GM18907 (cell line): ENCODE data around the gene NEDD4L.
"Not testable (repeated sequence)": the region's sequence is repeated elsewhere in the genome, so short reads cannot be mapped to it uniquely, and the experiment has no call there.

Experiments used
- ATAC-seq: cut with Tn5 transposase; IDR thresholded peaks from one replicate; pipeline ENCODE4 v1.9.1; 2021; ENCODE audit warnings: mild to moderate bottlenecking, moderate library complexity; ENCODE audit not compliant: unreplicated experiment

Gene NEDD4L

DNA sequence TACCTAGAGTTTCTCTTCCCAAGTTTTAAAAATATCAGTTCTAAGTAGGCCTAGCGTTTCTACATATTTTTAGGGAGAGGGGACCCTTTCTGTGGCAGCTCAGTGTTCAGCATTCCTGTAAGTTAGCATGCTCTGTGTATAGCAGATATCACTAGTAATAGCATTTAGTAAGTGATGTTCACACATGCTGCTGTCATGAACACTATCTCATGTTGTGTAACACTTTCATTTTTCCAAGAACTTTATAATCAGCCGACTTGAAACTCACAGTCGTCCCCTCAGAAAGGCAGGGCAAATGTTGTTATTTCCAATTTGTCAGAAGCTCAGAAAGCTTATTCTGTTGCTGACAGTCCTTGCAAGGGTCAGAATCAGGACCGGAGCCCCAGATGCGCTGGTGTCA, 317.2 kb downstream of the NEDD4L start:
- ATAC-seq, result no peak

DNA sequence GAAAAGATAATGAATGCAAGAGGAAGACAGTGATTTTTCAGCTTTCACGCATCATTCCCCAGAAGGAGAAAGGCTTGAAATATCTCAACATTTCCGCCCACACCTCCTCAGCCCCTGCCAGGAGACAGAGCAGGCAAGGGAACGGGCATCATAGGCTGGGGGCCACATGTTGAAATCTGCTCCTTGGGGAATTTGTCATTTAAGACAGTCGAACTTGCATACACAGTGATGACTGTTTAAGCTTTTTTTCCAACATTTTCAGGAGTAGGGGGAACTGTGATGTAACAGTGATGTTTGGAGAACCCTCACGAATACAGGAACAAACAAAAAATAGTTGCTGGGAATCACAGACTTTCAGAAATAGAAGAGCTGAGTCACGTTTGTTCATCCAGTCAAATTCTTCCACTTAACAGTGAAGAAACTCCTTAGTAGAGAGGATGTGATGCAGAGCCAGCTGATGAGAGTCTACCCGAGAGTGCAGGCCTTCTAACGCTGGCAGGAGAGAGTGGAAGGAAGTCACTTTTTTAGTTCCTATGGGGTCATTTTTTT, 318.1 kb downstream of the NEDD4L start:
- ATAC-seq, result no peak

DNA sequence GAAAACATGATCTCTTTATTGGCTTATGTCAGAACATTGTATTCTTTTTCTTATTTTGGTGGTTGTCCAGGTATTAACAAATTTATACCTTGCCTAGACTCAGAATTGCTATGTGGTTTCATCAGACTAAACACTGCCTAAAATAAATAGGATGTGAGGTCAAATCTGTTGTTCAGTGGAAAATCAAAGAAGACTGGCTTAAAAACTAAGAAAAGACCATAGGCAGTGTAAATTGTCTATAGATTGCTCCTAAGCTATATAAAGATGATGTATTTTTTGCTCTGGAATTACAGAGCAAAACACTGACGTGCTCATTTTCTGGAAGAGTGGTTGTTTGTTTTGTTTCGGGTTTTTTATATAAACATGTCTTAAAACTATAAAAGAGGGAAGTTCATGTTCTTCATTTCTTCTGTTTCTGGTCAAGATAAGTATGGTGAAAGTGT, 318.8 kb downstream of the NEDD4L start:
- ATAC-seq, result no peak

DNA sequence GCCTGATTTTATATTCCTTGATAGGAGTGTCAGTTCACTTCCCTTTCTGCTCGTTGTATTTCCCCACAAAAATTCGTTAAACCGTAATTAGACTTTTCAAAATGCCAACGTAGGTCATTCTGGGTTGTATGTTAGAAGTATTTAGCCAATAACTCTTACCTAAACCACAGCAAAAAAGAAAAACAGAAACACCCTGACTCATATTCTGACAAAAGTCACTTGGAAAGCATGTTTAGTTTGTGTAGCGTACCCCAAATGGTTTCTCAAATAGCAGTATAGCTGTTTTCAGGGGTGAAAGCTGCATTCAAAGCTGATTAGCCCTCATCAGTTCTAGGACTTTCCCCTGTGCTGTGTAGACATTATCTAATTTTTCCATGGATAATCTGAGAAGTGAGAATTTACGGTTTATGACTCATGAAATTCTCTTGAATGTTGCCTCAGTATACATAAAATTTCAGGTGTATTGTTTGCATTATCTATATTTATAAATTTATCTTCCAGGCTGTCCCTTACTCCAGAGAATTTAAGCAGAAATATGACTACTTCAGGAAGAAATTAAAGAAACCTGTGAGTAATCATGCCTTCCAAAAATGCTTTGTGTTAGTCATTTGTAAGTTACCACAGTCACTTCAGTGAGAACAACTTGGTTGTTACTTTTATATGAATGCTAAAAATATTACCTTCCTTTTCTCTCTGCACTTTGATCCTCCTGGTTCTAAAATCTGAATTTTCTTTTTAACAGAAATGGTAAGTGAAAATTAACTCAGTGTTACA, 319.9 kb downstream of the NEDD4L start:
- ATAC-seq, result no peak

DNA sequence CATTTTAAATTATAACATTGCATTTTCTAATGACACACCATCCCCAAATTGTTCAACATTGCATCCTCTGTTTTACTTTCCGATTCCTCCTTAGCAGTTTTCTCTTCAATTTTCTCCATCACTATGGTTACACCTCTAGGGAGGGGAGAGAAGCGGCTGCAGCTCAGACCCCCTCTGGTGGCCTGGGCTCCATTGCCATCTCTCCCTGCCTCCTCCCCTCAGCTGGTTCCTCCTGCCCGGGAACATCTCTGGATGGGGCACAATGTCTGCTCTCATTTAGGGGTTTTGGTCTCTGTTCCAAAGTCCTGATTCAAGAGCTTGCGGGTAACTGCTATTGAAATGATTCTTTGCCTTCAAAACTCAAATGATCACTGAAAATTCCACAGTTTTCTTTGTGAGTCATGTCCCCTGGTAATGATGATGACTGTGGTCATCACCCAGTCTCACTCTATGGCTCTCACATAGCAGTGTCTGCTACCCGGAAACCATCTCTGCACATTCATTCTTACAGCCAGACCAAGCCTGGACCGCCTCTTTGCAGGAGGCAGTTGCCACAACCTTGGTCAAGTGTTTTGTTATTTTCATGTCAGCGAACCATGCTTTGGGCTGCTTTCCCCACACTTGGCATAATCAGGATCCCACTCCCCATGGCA, 321.0 kb downstream of the NEDD4L start:
- no peak for ATAC-seq

DNA sequence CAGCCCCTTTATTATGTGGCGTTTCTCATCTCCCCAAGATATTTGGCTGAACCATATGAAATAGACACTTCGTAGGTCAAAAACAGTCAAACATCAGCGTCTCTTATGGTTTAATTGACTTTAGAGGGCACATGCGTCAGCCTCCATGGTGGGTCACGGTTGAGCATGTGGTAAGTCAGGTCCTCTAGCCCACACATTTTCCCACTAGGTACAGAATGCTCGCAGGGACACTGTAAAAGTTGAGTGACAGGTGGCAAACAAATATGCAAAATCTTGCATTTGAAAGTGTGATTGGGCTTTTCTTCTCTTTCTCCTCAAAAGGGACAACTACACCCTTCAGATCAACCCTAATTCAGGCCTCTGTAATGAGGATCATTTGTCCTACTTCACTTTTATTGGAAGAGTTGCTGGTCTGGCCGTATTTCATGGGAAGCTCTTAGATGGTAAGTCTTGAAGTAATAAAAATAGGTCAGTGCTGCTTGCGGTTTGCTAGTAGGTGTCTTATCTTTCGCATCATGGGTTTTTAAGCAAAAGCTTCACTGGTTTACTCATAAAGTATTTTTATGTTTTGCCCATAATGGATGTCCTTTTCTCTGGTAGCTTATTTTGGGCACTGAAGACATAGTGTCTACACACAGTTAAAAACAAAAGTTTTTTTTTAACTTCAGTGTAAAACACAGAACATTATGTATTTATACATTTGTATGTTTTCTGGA, 323.6 kb downstream of the NEDD4L start:
- no peak for ATAC-seq

DNA sequence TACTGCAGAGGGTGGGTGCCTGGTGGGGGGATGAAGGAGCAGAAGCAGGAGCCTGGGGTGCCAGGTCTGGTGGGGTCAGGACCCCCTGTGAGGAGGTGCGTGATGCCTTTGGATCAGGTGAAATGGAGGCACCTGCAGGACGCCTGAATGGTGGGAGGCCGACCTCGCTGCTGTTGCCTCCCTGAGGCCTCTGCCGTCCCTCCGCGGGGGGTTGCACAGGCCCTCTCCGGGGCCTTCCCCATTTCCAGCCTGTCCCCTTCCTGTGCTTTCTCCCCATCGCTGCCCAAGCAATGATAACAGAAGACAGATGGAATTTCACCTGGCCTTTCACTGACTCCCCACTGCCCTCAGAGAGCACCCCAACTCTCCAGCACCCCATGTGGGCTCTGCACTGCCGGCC, 325.6 kb downstream of the NEDD4L start:
- no peak for ATAC-seq

DNA sequence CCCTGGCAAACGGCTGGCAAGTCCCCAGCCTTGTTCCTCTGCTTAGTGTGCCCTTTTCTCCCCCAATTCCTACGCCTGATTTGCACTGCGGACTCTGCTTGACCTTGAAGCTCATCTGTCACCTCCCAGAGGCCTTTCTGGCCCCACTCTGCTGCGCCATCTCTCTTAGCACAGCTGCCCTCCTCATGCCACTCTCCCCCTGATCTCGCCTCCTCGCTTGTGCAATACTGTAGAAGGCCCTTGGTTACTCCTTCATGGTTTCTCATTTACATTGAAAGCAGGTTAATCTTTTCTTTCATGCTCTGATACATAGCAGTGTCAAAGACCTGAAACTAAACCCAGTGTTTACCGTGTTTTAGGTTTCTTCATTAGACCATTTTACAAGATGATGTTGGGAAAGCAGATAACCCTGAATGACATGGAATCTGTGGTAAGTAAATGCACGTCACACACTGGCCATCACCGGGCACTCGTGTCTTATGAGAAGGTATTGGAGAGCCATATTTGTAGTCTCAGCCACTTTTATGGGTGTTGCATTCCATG, 326.1 kb downstream of the NEDD4L start:
- no peak for ATAC-seq

DNA sequence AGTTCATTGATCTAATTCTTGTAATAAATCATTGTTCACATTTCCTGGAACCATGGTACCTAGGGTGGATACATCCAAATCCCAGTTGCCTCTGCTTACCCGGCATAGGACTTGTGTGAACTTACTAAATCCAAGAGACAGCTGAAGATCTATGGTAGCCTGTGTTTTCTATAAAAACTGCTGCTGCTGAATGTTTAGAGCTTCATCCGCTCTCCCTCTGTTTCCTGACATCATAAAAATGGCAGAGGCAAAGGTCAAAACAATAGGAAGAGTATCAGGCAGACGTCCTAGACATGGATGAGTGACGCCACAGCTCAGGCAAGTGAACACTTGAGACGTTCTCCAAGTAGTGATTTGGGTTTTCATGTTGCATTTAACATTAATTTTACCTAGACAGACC, 326.6 kb downstream of the NEDD4L start:
- ATAC-seq, result no peak

DNA sequence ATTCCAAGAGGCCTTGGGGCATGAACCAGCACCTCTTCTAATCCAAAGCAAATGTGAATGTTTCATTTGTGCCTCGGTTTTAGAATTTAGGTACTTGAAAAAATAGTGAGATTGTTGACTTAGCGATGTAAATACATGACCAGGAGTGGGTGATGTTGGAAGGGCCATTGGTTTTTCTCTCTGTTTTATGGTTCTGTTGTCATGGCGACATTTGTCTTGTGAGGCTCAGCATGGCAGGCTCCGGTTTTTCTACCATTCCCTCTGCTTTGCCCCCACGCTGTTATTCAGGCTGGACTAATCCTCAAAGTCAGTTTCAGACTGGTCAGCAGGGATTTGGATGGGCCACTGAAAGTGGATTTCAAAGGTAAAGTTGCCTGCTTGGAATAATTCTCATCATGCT, 329.5 kb downstream of the NEDD4L start:
- ATAC-seq, result no peak

DNA sequence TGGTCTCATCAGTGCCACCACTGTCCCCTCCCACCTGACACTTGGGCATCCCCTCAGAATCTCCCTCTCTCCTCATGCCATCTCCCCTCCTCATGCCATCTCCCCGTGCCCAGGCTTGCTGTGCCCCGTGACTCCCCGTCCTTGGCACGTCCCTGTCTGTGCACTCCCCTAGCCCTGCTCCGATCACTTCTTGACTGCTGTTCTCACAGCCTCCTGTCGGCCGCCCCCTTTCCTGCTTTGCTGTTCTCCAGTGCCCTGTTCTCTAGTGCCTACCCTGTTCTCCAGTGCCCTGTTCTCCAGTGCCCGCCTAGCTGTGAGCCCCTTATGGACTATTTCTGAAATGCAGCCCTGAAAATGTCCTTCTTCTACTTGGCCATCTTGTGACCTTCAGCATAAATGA, 331.0 kb downstream of the NEDD4L start:
- no peak for ATAC-seq

DNA sequence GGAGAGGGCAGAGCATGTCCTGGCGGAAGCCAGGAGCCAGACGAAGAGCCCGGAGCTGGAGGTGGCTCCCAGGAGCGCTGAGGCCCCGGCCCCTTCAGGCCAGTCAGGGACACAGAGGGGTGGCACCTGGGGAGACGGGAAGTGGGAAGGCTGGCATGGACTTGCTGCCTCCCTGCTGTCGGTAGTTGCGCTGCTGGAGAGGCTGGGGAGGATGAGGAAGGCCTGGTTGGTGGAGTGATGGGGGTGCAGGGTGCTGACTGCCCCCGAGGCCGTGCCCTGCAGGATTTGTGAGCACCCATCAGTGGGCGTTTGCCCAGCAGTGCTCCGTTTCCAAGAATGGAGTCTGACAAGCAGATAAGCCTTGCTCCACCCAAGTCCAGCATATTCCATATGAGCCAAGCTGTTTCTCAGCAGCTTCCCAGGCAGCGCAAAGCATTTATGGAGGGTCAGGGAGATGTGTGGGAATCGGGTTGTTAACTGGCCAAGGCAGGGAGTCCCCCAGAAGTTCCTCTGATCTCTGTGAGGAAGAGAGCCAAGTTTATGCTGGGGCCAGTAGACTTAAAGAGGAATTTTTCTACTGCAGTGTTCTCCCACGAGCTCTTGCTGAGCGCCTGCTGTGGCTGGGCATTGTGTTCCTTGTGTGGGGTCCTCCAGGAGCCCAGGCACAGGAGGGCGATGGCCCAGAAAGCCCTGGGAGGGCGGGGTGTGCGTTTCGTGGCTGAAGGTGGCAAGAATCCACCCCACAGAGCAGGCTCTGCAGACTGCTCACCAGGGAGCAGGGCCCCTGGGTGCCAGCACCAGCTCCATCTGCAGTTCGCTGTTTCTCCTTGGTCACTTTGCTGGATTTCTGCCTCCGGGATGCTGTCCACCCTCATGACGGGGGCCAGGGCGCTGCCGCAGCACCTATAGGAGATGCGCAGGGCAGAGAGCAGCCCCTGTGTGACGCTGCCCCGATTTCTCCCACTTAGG, 334.7 kb downstream of the NEDD4L start:
- no peak for ATAC-seq

DNA sequence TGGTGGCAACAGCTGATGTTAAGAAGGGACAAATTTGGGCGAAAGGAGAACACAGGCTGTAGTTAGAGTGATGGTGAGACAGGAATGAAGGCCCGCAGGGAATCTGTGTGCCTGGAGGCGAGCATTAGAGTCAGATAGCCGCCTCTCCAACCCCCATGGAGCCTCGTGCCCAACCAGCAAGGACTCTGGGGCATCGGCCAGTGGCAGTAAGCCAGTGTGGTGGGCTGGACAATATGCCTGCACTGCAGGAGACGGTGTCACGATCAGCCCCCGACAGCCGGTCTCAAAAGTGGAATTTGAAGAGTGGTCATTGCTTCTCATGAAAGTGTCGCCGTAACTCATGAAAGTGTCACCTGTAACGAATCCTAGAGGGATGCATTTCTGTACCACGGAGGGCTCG, 335.4 kb downstream of the NEDD4L start:
- ATAC-seq, result no peak

DNA sequence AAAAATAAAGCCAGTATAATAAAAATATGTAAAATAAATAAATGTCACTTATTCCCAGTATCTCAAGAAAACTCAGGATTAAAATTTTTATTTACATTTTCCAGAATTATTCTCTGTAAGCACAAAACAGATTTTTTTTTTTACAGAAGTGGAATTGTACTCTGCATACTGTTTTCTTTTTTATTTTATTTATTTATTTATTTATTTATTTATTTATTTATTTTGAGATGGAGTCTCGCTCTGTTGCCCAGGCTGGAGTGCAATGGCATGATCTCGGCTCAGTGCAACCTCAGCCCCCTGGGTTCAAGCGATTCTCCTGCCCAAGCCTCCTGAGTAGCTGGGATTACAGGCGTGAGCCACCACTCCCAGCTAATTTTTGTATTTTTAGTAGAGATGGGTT, 336.1 kb downstream of the NEDD4L start:
- ATAC-seq, result not testable (repeated sequence)

DNA sequence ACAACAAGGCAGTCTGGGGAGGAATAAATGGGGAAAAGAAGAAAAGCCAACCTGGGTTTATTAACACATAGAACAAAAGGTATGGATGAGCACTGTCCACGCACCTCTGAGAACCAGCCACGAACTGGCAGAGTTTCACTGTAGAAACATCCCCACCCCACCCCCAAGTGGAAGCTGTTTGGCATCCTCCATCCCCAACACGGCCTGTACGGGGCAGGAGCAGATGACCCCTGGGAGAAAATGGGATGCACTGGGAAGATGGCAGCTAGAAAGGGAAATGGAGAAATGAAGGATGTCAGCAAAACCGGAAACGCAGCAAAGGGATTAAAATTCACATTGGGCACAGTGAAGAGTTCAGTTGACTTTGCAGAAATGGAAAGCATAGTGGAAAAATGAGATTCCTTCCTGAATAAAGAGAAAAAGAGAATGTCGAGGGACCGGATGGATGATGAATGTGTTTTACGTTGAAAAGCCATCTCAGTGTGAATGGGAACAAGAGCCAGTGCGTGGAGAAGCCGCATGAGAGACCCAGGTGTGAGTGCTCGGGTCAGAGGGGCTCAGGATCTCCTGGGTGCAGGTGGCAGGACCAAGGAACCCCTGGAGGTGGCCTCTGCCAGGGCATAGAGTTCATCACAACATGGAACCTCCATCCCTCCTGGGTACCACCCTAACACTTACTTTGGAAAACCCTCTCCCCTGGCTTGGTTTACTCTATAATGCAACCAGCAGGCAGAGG, 337.8 kb downstream of the NEDD4L start:
- no peak for ATAC-seq

DNA sequence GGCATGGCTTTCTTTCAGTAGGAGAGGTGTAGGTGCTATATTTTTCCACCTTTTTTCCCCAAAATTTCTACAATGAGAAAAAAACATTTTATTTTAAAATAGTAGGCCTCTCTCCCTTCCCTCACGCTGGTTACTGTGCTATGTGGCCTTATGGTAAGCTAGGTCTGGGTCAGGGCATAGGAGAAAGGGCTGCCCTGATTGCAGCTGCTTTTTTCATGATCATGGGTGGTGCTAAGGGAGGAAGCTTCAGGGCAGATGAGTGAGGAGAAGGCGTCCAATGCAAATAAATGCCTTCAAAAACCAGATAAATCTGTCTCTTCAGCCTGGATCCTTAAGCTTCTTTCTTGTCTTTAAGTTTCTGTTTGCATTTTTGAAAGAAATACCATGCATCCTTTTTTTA, 338.4 kb downstream of the NEDD4L start:
- no peak for ATAC-seq

DNA sequence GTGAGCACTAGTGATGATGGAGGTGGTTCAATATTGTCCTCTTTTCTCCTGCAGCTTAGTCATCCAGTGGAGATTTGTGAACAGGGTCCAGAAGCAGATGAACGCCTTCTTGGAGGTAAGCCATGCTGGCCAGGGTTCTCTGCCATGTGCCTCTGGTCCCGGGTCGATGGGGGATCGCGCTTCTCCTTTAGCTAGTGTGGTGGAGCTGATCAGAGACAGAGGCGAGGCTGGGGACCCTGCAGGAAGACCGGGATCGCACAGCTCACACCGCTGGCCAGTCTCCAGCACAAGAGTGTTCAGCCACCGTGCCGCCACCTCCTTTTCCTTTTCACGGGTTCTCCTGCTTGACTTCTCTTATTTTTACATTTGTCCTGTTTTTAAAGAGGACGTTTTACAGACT, 341.4 kb downstream of the NEDD4L start:
- no peak for ATAC-seq

DNA sequence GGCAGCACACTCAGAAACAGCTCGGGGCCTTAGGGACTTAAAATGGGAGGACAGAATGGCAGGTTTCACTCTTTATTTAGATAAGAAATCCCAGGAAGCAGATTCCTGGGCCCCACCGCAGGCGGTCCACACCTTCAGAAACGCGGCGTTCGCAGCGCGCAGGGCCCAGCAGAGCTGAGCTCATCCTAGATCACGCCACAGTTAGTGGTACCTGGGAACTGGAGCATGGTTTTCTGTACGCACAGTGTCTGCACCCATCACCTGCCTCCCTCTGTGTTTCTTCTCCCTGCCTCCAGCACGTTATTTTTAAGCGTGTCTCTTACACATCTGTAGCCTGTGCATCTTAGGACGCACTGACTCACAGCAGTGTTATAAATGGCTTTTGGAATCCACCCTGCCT, 342.8 kb downstream of the NEDD4L start:
- ATAC-seq, result no peak

DNA sequence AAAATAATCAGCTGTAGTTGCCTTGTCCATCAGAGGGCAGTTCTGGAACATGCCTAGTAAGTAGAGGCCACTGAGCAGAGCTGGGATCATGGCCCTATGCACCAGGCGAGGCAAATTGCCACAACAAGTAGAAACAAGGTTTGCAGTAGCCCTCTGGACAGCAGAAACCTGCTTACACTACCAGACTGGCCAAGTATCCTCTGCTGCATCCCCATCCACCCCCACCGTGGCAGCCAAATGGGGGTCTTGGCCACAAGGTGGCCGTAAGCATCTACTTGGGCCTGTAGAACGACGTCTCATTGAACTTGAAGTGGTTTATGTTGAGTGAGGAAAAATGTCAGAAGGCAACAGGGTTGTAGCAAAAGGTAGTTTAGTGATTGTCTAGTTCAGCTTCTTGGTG, 343.7 kb downstream of the NEDD4L start:
- no peak for ATAC-seq

DNA sequence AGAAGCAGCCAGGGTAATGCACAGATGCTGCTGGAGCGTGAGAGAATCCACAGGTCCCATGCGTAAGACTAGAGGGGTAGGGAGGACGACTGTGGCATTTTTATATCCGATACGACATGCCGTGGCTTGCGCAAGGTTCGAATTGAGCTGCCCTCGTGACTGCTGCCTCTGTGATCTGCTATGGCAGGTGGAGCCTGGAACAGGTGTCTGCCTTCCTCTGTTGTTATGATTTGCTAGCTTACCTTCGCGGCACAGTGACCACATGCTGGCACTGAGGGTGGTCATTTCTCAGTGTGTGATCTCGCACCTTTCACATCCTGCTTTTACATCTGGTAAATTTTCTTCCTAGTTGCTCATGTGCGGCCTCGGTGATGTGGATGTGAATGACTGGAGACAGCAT, 344.7 kb downstream of the NEDD4L start:
- ATAC-seq, result no peak
